HS-5 (cell line): ENCODE results near the gene IGSF21.

Experiments used
- DNase-seq: peaks from one replicate; pipeline ENCODE4 v3.0.0-alpha.2; 2012; ENCODE audit warnings: low read depth

Gene IGSF21

DNA sequence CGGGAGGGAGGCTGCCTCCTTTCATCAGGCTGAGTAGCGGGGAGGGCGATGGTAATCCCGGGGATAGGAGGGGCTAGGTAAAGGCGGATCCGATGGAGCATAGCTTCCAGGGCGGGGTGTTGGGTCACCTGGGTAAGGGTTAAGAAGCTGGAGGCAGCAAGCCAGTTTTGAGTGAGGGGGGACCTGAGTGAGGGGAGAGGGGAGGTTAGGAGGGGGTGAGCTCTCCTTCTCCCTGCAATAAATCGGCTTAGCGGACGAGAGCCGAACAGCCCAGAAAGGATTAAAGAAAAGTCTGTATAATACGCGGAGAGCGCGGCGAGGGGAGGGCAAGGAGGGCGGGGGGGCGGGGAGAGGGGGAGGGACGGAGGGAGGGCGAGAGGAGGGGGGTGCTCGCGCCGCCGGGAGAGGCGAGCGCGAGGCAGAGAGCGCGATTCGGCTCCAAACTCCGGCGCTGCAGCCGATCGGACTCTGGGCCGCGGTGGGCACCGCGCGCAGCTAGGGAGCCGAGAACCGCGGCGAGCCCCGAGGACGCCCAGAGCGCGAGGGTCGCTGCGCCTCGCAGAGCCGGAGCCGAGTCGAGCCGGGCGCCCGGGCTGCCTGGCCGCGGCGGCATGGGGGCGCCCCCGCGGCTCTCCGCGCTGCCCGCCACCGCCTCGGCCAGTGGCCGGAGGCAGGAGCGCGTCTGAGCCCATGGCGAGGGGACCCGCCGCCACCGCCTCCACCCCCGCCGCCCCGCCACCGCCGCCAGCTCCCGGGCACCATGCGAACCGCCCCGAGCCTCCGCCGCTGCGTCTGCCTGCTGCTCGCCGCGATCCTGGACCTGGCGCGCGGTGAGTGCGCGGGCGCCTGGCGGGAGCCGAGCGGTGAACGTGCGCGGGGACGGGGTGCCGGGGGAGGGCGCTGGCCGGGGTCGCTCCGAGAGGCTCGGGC lies at the start of gene IGSF21:
Gene IGSF21, plus strand, starts transcription at position 430 of the 930 bp plus-strand sequence. Its CDS starts 331 bp downstream, at position 761.
- DNase-seq, result no peak

- no peak for DNase-seq
These were observed 49.2 kb upstream of the IGSF21 start for GRCh38 chr1:18058206-18058921.

DNA sequence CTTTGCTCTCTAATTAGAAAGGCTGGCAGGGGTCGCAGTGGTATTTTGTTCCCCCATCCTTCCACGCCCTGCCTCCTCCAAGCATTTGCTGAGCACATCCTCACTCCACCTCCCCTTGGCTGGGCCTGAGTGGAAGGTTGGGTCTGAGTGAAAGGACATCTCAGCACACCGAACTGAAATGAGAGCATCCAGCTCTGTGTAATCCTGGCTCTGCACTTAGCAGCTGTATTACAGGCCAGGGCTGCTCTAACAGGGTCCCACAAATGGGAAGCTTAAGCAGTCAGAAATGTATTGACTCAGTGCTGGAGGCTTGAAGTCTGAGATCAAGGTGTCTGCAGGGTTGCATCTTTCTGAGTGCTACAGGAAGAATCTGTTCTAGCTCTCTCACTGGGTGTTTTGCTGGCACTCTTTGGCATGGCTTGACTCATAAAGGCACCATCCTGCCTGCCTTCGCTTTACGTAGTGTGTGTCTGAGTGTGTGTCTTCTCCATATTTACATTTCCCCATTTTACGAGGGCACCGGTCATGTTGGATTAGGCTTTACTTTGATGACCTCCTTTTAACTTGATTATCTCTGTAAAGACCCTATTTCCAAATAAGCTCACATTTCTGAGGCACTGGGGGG lies 48.5 kb upstream of the IGSF21 start:
- DNase-seq, result no peak

- no peak for DNase-seq
These were observed 47.2 kb upstream of the IGSF21 start for GRCh38 chr1:18060366-18060765.

- DNase-seq, result no peak
These were observed 45.4 kb upstream of the IGSF21 start for GRCh38 chr1:18062185-18062584.

GRCh38 chr1:18064534-18064933 lies 43.1 kb upstream of the IGSF21 start:
- no peak for DNase-seq

DNA sequence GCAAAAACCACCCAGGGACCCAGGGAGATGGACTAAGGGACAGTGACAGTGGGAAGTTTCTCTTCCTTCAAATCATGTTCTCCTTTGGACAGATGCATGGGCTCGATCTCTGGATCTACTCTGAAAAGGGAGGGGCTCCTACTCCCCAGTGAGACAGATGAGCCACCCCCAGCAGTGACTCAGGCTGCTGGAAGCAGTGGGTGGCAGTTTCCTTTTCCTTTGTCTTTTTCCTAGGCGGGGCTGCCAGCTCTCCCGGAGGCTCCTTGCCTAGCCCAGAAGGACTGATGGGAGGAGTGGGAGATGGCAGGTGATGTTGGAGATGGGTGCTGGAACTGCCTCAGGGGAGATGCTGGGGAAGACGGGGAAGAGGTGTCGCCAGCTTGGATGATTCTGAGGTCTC lies 41.0 kb upstream of the IGSF21 start:
- no peak for DNase-seq

- DNase-seq, result no peak
These were observed 37.7 kb upstream of the IGSF21 start for GRCh38 chr1:18069903-18070302.

- no peak for DNase-seq
These were observed 35.5 kb upstream of the IGSF21 start for GRCh38 chr1:18072066-18072465.

DNA sequence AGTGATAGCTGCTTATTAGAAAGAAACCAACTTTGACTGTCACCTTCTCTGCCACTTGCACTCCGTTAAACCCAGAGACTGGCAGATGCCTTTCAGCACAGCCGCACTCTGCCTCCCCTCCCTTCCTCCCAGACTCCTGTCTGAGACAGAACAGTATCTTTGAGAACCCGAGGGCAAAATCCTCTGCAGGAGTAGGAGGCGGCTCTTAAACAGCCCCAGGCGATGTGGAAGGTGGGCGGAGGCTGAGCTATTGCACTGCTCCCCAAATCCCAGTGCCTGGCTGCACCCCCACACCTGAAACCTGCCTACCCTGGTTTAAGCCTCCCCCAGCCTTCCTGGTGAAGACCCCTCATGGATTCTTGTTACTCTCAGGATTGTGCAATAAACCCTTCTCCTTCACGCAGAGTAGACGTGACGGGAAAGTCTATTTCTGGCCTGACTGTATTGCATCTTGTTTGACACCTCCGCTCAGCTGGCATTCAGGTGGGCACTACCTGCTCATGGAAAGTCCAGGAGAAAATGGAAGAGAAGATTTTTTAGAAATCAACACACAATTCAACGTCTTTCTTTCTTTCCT lies 34.4 kb upstream of the IGSF21 start:
- DNase-seq, result no peak

- DNase-seq, result no peak
These were observed 29.9 kb upstream of the IGSF21 start for GRCh38 chr1:18077657-18078215.

DNA sequence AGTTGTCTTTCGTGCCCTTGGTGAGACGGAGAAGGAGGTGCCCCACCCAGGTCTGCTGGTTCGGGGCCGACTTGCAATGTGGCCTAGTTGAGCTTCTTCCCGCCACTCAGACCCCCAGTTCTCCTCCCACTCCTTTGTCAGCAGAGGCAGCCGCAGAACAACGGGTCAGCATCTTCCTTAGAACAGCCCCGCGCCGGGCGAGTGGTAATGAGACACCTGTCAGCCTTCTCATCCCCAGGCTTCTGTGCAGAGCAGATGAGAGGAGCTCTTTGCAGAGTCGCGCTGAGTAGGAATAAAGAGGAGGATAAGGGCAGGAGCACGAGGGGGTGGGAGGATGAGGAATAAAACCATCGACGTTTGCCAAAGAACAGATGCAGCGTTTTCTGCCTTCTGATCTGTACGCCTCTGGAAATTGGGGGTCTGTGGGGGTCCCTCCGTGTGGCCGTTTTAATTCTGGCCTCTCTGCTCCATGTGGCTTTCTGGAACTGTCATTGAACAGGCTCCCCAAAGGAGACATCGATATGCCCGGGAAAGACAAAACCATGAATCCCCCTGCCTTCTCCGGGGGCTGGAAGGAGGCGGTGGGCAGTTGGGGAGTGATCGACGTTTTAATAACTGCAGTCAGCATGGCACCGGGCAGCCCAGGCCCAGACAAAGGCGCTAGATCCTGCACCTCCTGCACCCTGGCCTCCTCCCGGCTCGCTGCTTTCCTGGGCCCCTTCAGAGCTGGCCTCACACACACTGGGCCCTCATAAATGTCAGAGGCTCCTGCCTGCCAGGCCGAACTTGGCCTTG lies 27.5 kb upstream of the IGSF21 start:
- no peak for DNase-seq

GRCh38 chr1:18085387-18086074 lies 22.1 kb upstream of the IGSF21 start:
- DNase-seq, result no peak

DNA sequence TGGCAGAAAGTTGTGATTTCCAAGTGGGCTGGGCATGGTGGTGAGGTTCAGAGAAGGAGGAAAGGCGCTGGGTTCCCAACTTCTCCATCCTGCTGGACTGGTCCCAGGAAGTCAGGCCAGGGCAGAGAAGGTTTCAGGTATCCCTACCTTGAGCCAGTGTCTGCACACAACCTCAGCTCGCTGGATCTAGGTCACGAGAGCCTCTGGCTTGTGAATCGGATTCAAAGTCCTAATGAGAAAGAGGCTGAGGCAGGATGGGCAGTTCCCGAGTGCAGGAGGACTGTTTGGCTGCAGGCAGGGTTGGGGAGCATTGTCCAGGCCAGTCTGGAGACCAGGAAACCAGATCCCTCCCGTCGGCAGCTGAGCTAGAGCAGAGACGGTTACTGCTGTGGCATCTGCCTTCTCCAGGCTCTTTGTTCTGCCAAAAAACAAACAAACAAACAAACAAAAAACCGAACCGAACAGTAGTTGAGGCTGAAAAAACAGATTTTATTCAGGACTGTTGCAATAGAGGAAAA lies 19.5 kb upstream of the IGSF21 start:
- no peak for DNase-seq

DNA sequence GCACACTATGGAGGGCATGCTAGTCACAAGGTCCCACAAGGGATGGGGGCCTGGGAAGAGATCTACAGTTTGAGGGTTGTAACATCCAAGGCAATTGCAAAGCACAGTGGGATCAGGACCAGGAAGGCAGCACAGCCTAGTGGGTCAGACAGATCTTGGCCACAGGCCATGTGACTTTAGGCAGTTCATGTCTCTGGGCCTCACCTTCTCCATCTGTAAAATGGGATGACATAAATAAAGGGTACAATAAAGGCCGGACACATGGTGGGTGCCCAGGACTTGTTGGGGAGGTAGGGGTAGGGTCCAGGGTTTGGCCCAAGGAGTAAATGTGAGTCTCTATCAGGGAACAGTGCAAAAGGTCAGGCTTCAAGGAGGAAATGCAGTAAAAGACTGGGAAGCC lies 18.1 kb upstream of the IGSF21 start:
- DNase-seq, result no peak

GRCh38 chr1:18090636-18091035 lies 17.0 kb upstream of the IGSF21 start:
- no peak for DNase-seq

DNA sequence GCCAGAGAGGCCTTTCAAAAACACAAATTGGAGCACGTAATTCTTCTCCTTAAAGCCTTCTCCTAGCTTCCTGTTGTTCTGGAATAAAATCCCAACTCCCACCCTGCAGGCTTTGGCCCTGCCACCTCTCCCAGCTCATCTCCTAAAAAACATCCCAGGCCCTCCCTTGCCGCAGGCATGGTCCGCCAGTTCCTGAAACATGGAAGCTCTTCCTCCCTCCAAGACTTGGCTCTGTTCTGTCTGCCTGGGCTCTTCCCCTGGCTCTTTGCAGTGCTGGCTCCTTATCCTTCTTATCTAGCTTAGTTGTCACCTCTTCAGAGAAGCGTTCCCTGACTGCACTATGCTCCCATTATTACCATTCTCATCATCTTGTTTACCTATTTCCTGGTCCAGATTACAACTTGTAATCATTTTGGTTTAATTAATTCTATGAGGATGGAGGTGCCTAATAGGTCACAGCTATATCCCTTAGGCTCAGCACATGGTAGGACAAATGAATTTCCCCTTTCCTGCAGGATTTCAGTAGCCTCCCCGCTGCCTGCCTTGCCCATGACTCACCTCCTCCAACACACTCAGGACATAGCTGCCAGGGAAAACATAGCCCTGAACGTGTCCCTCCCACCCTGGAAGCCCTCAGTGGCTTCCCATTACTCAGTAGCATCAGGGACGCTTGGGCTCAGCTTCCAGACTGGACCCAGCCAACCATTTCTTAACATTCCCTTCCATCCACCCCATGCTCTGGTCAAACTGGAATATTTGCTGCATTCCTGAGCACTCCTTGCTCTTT lies 15.7 kb upstream of the IGSF21 start:
- DNase-seq, result peak; percentile 56

DNA sequence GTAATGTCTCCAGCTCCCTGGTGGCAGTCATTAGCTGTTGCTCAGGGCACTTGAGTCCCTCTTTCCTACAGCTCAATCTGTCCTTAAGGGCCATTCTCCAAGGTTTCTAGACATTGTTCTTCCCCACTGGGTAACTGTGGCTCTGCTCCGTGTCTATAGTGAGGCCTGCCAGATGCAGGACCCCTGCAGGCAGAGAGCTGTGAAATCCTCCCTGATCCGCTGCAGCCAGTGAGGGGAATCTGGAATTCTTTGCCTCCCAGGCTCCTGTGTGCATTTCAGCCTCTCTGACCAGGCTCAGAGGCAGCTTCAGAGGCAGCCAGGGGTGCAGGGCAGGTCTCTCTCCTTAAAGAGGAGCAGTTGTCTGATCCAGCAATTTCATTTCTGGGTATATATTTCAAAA lies 14.4 kb upstream of the IGSF21 start:
- DNase-seq, result no peak

- DNase-seq, result no peak
These were observed 14.0 kb upstream of the IGSF21 start for GRCh38 chr1:18093646-18094045.

- DNase-seq, result no peak
These were observed 13.5 kb upstream of the IGSF21 start for GRCh38 chr1:18094096-18094495.
